Cardiac septum (tissue), 1 donor: ENCODE results near the gene CACNB4. TPM values are rescaled to one million over a fixed set of nuclear protein-coding genes. Genes with fewer than 3 reads are reported as not detected.
"Not testable (repeated sequence)": the region's sequence is repeated elsewhere in the genome, so short reads cannot be mapped to it uniquely, and the experiment has no call there.

Experiments
- DNase-seq: peaks from one replicate; pipeline ENCODE4 v3.0.0-alpha.2; 2020; ENCODE audit warnings: low spot score
- intact Hi-C: fragments of 100-400 bp; cut with DNase I; formaldehyde crosslinking; loops from one replicate; pipeline ENCODE4 v1.14.0; 2022
- long read RNA-seq: library from polyadenylated mRNA; unstranded; transcript quantifications from one replicate; pipeline ENCODE4 v2.0.0, GENCODE V29; 2021
- total RNA-seq: library from RNA; stranded (reverse); fragmentation: NEBNext Ultra II Directional; extraction: Animal tissue kit (Norgen Biotek cat#: 25700); gene quantifications from one replicate; pipeline ENCODE4 v1.2.1, GENCODE V29; 2021
- donor health status: DM: no; HTN: no; CAD: no.

The CACNB4 gene
- 0.67 TPM for total RNA-seq
- long read RNA-seq, partial matches to known transcripts: 0 of 1 reads
- long read RNA-seq, other reads (novel, unspliced or antisense): 1 of 1 reads

DNA sequence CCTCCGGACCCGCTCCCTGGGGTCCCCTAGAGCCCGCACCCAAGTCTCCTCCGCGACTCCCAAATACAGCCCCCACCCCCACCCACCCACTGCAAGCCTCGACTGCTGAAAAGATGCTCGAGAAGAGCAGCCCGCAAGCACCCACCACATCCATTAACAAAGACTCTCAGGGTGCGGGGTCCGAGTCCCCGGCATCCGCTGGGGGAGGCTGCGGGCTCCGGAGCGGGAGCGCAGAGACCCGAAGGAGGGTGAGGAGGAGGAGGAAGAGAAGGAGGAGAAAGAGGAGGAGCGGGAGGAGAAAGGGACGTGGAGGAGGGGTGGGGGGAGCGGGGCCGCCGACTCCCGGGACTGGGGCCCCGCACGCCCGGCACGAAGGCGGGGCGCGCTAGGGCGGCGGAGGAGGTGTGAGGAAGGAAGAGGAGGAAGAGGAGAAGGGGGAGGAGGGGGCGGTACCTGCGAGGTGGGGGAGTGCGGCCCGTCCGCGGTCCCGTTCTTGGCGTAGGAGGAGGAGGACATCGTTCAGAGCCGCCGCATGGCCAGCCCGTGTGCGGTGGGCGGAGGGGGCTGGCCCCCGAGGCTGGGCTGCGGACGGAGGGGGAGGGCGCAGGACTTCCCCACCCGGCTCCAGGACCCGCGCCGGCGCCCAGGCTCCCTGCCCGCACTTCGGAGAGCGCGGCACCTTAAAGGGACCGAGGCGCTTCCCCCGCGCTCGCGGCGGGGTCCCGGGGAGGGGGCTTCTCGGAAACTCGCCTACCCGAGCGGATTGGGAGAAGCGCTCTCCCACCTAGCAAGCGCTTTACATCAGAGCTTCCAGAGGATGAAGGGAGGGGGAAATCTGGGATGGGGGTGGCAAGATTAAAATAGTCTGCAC is at the start of gene CACNB4:
TSS of gene CACNB4 (minus strand) at position 549 of the 871 bp plus-strand sequence.
- intact Hi-C loops: loop anchor here (5.0 kb wide), 1 partner anchor 61 kb away; no protein-coding TSS in a partner anchor
- no peak for DNase-seq

- no peak for DNase-seq
- intact Hi-C loops: no loop called here
Measured at GRCh38 chr2:152134488-152135280, 35.8 kb upstream of the CACNB4 start.

GRCh38 chr2:152132306-152132705 is 33.5 kb upstream of the CACNB4 start:
- DNase-seq: no peak
- intact Hi-C loops: no loop called here

DNA sequence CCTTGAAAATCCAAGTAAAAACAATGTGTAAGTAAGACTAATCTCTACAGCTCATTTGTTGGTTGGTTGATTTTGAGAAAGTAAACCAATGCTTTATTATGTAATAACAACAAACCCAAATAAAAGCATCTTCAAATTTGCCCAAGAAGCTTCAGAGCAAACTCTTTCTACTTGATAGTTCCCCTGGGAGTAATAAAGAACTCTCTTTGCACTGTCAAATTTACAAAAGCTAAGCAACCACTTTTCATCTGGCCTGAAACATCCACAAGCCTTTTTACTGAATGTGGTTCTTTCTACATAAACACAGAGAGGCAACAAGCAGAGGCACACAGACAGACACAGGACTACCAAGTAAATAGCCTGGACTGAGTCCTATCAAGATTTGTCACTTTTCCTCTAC is 28.8 kb upstream of the CACNB4 start:
- DNase-seq: no peak
- intact Hi-C loops: no loop called here

DNA sequence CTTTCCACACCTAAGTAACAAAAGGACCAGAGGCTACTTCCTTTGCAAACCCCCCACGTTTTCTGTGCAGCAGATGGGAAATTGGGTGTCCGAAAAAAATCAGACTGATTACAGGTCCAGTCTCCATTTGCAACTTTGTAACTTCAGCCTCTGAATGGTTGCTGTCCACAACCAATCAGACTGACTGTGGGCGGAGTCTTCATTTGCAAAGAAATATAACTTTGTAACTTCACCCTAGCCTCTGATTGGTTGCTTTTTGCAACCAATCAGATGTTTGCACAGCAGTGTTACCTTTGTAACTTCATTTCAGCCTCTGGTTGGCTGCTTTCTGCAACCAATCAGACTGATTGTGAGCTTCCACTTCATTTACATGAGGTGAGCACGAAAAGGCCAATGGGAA is 27.8 kb upstream of the CACNB4 start:
- DNase-seq: no peak
- intact Hi-C loops: no loop called here

DNA sequence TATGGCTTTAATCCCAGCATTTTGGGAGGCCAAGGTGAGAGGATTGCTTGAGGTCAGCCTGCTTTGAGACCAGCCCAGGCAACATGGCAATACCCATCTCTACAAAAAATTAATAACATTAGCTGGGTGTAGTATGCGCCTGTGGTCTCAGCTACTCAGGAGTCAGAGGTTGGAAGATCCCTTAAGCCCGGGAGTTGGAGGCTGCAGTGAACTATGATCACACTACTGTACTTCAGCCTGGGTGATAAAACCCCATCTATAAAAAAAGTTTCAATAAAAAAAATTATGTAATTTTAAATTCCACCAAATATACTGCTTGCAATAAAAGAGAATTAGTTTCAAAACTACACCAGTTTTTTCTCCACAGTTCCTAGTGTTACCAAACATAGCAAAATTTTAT is 23.3 kb upstream of the CACNB4 start:
- no peak for DNase-seq
- intact Hi-C loops: no loop called here

- intact Hi-C loops: no loop called here
Measured at GRCh38 chr2:152120430-152120829, 21.6 kb upstream of the CACNB4 start.

DNA sequence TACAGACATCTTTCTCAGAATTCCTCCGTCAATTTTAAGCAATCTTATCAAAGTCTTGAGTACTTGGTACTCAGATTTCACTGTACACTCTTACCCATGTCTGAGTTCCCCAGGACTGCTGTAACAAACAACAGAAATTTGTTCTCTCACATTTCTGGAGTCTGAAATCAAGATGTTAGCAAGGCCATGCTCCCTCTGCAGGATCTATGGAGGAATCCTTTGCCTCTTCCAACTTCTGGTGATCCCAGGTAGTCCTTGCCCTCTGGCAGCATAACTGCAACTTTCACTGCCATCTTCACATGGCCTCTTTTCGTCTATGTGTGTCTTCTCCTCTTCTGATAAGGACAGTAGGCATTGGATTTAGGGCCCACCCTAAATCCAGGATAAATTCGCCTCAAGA is 17.1 kb upstream of the CACNB4 start:
- intact Hi-C loops: no loop called here

More at GRCh38 chr2:152120430-152120829, 21.6 kb upstream of the CACNB4 start:
- no peak for DNase-seq

DNA sequence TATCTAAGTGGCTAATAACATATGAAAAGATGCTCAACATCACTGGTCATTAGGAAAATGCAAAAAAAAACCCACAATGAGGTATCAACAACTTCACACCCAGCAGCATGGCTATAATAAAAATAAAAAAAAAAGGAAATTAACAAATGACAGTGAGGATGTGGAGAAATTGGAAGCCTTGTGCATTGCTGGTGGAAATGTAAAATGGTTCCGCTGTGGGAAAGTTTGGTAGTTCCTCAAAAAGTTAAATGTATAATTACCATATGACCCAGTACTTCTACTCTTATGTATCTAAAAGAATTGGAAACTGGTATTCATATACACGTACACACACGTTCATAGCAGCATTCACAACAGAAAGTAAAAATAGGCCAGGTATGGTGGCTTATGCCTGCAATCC is 15.5 kb upstream of the CACNB4 start:
- intact Hi-C loops: no loop called here
- DNase-seq: no peak

More for the DNA sequence above, 17.1 kb upstream of the CACNB4 start:
- DNase-seq: no peak

GRCh38 chr2:152107140-152107539 is 8.3 kb upstream of the CACNB4 start:
- intact Hi-C loops, DNase-seq: not testable (repeated sequence)

DNA sequence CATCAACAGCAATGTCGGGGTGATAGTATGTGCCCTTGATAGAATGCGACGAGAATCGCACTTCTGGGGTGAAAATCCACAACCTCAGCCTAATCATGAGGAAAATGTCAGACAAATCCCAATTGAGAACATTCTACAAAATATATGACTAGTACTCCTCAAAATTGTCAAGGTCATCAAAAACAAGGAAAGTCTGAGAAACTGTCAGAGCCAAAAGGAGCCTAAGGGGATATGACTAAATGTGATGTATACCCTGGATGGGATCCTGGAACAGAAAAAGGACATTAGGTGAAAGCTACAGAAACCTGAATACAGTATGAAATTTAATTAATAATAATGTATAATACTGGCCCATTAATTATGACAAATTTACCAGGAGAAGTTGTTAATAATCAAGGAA is 7.6 kb upstream of the CACNB4 start:
- intact Hi-C loops: no loop called here
- DNase-seq: no peak

- DNase-seq: no peak
- intact Hi-C loops: no loop called here
Measured at GRCh38 chr2:152103271-152103670, 4.4 kb upstream of the CACNB4 start.

GRCh38 chr2:152100961-152101360 is 2.1 kb upstream of the CACNB4 start:
- DNase-seq: no peak
- intact Hi-C loops: no loop called here

DNA sequence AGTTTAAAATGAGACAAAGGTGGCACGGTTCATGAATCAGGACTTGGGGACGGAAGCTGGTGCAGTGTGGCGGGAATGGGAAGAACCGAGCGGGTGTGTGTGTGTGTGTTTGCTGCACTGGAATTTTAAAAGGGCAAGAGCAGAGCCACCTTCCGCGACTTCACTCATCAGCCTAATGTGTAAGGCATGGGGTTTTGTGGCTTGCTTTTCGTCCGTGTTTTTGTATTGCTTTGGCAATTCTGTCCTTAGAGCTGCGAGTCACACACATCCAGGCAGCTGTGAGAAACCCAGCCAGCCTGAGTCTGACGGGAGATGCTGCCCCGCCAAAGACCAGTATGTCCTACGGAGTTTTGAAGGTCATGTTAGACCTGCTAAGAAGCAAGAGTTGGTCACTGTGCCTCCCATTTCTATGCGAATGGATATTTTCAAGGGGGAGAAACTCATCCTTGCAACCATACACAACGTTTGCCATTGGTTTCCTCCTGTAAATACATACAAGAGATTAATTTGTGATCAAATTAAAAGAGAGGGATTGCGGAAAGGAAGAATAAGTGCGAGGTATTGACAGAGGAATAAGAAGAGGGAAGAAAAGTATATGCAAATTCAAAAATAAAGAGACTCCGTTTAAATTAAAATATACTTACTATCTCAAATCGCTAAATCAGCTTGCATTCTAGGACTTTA is 665 bp upstream of the CACNB4 start:
- intact Hi-C loops: loop anchor here (5.0 kb wide), 1 partner anchor 62 kb away; no protein-coding TSS in a partner anchor
- DNase-seq: no peak

GRCh38 chr2:152097801-152098495 is 896 bp downstream of the CACNB4 start:
- intact Hi-C loops: loop anchor here (5.0 kb wide), 1 partner anchor 61 kb away; no protein-coding TSS in a partner anchor
- DNase-seq: no peak

DNA sequence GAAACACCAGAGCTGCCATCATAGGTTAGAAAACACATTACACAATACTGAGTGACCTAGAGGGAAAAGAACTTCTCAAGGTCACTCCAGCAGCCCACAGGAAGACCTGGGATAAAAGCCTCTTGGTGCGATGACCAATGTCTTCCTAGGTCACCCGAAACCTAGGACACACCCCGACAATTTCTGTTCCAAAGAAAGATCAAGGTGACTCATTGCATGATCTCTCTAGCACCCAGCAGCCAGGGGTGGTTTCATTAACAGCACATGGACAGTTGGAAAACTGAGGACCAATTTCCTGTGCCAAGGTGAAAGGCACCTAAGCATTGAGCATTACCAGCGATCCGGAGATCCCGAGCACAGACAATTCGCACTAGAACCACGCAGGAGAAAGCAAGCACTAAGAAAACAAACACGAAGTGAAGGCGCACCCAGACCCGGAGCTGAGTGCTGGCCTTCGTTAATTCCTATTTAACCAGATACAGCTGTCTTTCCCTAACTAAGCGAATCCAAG is 1.5 kb downstream of the CACNB4 start:
- DNase-seq: no peak
- intact Hi-C loops: loop anchor here (5.0 kb wide), 1 partner anchor 60 kb away; no protein-coding TSS in a partner anchor

DNA sequence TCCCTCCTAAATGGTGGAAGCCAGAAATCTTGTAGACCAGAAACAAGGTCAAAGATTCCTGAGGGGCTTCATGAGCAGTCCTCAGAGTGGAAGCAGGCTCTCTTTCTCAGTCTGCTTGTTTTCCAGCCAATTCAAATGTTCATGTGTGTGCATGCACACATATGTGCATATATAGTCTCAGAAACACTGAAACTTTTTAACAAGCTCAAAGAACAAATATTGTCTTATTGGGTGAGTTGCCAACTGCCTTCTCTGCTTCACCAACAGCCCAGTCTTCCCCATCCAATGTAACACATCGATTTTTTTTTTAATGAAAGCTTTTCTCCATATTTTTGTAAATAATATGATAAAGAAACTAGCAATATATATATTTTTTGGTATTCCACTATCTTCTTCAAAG is 3.7 kb downstream of the CACNB4 start:
- DNase-seq: no peak
- intact Hi-C loops: loop anchor here (5.0 kb wide), 1 partner anchor 58 kb away; no protein-coding TSS in a partner anchor

DNA sequence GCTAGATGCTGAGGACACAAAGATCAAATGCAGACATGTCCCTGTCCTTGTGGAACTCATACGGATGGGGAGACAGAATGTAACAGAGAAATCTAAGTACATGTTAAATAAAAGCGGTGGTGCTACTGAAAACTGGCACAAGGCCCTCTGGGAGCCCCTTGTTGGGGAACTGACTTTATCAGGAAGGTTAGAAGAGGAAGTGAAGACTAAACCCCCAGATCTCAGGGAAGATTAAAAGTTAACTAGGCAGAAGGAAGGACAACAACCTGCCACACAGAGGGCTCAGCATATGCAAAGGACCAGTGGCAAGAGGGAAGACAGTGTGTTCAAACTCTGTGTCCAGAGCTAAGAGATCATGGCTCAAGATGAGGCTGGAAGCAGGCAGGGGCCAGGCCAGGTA is 4.8 kb downstream of the CACNB4 start:
- no peak for DNase-seq
- intact Hi-C loops: no loop called here

DNA sequence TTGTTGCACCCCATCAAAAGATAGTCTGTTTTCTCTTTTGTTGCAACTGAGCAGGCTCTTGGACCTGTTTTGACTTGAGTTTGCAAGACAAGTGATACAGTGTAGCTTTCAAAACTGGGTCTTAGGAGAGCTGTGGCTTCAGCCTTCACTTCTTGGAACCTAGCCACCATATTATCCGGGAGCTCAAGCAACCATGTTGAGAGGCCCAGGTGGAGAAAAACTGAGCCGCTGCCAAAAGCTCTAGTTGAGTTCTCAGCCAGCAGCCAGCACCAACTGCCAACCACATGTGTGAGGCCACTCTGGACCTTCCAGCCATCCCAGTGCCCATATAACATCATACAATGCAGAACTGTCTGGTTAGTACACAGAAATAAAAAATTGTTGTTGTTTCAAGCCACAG is 5.4 kb downstream of the CACNB4 start:
- no peak for DNase-seq
- intact Hi-C loops: no loop called here
